GM19238 (cell line): ENCODE results near the gene DYRK3.
"Not testable (repeated sequence)": the region's sequence is repeated elsewhere in the genome, so short reads cannot be mapped to it uniquely, and the experiment has no call there.

Experiments used
- DNase-seq: peaks from one replicate; pipeline ENCODE4 v3.0.0; 2011; ENCODE audit warnings: low spot score; ENCODE audit not compliant: insufficient read length

Gene DYRK3

DNA sequence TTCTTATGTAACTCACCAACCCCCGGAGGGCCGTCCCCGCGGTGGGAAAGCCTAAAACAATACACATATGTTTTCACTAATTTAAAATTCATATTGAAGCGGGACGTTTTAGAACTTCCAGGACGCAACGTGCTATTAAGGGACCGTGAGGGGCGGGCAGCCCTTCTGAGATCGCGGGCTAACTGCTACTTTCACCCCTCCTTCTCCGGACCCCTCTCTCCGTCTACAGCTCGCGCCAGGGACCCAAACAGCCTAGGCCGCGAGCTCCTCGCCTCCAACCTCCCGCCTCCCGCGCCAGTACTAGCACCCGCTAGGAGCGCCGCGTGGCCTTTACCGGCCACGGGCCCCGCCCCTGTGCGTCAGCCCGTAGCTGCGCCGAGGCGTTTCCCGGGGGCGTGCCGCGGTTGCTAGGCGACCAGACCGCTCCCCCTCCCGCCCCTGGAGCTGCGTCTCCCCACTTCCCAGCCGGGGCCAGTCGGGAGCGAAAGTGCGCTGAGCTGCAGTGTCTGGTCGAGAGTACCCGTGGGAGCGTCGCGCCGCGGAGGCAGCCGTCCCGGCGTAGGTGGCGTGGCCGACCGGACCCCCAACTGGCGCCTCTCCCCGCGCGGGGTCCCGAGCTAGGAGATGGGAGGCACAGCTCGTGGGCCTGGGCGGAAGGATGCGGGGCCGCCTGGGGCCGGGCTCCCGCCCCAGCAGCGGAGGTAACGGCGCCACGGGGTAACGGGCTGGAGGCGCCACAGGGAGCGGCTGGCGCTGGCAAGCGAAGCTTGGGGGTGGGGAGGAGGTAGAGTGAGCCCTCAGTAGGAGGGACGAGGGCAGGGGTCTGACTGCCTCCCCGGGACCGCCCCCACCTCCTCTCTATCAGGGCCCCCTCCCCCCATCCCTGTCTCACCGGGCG, at the start of gene DYRK3:
TSS of gene DYRK3 (plus strand) at position 457 of the 898 bp plus-strand sequence. CDS start at position 625, 168 bp downstream.
- peak; percentile 85 for DNase-seq

DNA sequence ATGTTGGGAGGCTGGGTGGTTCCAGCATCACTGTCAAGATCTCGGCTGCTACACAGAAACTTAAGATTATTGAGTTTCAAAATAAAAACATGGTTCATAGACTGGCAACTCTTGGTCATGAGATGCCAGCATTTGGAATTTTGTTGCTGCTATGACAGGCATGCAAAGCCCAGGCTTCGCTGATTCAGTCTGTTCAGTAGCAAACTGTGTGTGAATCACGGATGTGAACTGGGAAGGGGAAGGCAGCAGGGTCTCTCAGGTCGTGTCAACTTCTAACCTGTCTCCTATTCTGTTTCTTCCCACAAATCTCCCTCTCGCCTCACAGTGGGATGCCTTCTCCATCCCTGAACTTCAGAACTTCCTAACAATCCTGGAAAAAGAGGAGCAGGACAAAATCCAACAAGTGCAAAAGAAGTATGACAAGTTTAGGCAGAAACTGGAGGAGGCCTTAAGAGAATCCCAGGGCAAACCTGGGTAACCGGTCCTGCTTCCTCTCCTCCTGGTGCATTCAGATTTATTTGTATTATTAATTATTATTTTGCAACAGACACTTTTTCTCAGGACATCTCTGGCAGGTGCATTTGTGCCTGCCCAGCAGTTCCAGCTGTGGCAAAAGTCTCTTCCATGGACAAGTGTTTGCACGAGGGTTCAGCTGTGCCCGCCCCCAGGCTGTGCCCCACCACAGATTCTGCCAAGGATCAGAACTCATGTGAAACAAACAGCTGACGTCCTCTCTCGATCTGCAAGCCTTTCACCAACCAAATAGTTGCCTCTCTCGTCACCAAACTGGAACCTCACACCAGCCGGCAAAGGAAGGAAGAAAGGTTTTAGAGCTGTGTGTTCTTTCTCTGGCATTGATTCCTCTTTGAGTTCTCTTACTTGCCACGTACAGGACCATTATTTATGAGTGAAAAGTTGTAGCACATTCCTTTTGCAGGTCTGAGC, 48.6 kb upstream of the DYRK3 start:
- DNase-seq: no peak

DNA sequence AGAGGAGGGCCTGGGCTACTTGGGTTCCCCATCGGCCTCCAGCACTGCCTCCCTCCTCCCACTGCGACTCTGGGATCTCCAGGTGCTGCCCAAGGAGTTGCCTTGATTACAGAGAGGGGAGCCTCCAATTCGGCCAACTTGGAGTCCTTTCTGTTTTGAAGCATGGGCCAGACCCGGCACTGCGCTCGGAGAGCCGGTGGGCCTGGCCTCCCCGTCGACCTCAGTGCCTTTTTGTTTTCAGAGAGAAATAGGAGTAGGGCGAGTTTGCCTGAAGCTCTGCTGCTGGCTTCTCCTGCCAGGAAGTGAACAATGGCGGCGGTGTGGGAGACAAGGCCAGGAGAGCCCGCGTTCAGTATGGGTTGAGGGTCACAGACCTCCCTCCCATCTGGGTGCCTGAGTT, 47.4 kb upstream of the DYRK3 start:
- DNase-seq: no peak

DNA sequence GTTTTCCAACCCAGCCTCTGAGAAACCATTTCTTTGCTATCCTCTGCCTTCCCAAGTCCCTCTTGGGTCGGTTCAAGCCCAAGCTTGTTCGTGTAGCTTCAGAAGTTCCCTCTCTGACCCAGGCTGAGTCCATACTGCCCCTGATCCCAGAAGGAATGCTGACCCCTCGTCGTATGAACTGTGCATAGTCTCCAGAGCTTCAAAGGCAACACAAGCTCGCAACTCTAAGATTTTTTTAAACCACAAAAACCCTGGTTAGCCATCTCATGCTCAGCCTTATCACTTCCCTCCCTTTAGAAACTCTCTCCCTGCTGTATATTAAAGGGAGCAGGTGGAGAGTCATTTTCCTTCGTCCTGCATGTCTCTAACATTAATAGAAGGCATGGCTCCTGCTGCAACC, 46.8 kb upstream of the DYRK3 start:
- no peak for DNase-seq

DNA sequence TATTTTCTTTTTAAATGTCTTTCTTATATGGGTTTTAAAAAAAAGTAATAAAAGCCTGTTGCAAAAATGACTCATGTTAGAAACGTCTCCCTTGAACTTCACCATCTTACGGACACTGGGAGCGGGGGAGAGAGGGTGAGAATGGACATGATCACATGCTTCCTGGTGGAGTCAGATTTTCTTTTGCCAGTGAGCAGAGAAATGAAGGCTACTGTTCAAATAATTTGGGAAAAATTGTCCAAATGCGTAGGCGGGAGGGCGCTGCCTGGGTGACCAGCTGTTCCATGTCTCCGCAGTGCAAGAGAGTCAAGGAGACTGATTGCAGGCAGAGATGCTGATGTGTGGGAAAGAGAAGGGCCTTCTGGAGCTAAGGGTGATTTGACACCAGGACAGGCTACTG, 46.1 kb upstream of the DYRK3 start:
- DNase-seq: no peak

DNA sequence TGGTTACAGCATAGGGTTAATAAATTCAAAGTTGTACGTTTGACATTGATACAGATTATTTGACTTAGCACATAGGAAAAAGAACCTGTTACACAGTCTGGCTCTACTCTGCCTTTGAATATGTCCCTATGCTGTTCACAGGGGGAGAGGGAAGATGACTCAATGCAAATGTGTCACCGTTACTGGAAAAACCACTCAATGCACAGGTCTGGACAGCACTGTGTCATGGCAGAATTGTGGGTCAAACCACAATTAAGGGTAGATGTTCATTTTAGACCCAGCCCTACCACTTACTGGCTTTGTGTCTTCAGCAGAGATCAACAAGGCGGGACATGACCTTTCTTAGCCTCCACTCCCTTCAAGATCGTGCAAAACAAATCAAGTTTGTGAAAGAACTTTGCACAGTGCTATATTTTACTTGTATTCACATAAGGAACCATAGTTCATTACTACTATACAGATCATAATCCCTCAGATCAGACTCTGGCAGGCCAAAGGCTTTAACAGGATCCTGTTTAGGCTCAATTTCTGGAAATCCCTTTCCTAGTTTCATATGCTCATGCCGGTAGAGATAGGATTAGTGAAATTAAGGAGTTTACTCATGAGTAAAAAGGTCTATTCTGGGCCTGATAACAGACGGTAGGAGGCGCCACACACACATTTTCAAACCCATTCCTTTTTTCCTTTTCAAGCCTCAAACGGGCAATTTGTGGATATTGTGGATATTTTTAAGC, 45.1 kb upstream of the DYRK3 start:
- DNase-seq: no peak

DNA sequence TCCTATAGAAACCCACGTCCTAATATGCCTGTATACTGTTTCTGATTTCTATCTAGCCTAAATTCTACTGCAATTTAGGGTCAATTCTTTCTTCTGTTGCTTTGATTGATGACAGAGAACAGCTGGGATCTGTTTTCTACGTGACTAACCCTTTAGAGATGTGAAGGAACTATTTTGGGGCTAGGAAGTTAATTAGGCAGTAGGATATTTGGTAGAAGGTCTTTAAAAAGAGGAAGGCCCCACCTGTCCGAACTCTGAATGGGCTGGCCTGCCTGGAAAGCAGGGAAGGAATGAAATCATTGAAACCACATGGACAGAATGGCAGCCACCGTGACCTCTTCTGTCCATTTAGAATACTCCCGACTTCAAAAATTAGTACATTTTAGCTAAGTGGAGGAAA, 44.1 kb upstream of the DYRK3 start:
- DNase-seq: no peak

DNA sequence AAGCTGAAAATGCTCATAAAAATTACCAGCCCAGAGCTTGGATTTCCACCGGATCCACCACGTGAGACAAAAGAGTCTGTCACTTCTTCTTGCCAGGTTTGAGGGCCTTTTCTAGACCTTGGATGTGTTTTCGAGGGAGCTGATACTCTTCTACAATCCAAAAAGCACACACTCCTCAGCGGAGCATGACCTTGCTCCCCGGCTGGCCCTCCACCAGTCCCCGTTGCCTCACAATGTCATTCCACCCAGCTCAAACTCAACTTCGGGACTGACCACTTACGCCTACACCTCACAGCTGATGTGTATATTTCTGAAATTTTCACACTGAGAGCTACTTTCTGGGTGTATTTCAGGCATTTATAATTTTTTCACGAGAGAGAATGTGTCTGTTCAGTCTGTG, 43.6 kb upstream of the DYRK3 start:
- no peak for DNase-seq

DNA sequence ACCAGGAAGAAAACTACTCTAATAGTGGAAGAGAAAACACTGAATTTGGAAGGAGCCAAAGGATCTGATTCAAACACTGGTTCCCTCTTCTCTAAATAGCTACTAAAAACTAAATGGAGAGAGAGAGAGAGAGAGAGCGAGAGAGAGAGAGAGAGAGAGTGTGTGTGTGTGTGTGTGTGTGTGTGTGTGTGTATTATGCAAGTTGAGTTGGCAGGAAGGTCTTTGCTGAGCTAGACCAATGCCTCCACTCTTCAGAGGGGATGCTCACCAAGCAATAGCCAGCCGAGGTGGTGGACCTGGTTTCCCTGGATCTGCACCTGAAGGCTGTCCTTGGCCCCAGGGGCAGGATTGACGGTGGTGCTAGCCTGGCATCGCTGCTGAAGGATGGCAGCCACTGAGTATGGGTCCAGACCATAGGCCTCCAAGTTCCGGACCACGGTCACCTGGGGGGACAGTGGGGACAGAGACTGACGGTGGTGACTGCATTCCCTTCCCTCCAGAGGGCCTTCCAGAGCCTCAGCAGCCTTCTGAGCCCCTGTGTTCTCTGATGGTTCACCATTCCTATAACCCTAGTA, 41.9 kb upstream of the DYRK3 start:
- DNase-seq: no peak

DNA sequence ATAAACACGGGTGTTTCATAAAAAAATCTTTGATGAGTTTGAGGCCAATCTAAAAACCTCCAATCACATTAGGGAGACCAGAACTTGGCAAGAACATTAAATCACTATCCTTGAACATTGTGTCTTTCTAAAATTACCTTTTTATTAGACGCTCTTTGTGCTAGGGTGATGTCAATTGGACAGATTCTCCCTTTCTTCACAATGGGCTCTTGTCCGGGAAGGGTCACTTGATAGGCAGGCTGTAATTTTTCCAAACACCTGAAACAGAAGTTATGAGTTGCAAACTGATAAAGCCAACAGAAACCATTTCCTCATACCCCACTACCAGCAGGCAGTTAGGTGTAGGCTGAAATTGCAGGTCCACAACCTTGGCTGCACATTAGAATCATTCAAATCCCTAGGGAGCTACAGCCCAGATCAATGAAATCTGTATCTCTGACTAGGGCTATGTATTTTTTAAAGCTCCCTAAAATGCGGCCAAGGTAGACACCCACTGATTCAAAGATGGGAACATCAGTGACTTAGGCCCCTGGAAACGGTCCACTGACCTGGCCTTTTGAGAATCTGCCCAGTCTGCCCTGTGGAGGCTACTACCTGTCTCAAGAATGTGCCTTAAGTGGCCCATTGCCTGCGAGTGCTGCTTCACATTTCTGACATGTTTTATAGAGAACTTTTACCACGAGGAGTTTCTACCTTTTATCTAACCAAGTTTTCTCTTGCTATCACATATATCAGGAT, 39.6 kb upstream of the DYRK3 start:
- DNase-seq: no peak

DNA sequence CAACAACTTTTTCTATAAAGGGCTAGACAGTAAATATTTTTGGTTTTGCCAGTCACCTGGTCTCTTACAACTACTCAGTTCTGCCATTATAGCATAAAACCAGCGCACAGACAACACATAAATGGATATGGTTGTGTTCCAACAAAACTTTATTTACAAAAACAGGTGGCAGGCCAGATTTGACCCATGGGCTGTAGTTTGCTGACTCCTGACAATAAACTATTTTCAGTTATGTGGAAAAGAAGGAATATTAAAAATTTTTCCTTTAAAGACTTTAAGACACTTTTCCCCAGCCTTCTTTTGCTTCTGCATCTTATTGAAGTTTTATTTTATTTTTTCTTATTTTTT, 39.0 kb upstream of the DYRK3 start:
- DNase-seq: no peak

DNA sequence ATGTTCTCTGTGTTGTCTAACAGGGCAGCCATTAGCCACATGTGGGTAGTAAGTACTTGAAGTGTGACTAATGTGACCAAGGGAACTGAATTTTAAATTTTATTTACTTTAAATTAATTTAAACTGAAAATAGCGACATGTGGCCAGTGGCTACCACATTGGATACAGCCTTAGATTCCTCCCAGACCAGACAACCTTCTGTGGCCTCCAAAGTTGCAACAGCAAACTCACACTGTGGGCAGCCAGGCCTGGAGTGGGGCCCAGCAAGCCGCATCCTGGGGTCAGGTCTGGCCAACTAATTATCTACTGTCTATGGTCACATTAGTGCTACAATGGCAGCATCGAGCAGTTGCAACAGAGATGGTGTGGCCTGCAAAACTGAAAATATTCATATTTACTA, 34.8 kb upstream of the DYRK3 start:
- no peak for DNase-seq

DNA sequence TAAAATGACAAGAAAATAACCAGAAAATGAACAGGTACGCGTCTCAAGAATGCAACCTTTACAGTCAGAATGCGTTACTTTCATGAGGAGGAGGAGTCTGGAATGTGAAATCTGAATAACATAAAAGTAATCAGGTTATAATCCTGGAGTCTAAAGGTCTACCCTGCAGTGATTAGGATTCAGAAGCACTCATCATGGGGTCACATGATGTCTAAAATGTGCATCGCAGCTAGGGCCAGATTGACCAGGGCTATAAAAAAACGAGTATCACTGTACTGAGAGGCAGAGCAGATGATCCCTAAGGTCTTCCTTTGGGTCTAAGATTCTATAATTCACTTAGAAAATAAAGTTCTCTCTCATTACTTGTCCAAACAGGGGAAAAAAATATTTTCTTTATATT, 30.5 kb upstream of the DYRK3 start:
- DNase-seq: no peak

DNA sequence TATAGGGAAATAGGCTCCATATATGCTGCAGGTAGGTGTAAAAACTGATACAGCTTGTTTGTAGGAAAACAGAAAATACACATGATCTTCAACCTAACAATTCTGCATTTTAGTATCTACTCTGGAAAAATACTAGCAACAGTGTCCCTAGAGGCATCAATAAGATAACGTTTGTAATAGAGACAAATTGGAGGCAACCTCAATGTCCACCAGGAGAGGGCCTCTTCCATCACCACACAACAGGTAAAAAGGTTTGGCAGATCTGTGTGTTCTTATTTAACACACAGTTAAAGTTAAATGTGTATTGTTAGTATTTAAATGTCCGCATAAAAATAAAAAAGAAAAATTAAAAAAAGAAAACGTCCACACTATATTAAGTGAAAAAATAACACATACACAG, 28.5 kb upstream of the DYRK3 start:
- DNase-seq: no peak

DNA sequence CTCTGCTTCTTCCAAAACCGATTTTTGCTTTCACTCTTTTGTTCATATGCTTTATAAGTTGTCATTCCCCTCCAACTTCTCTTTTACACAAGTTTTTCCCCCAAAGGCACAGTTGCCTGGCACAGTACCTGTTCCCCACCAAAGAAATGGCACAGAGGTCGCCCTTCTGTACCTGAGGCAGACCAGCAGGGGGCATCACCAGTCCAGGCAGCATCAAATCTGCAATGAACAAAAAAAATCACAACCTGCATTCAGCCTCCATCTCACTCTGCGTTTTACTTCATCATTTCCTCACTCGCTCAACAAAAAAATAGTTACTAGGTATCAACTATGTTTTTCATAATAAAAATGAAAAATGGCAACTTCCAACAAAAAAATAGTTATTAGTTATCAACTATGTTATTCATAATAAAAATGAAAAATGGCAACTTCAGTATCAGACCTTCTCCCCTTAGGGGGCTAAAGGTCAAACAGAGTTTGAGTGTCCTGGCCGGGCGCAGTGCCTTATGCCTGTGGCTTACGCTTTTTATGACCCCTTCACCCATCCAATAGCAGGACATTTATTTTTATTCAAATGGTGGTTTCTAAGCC, 27.1 kb upstream of the DYRK3 start:
- no peak for DNase-seq

DNA sequence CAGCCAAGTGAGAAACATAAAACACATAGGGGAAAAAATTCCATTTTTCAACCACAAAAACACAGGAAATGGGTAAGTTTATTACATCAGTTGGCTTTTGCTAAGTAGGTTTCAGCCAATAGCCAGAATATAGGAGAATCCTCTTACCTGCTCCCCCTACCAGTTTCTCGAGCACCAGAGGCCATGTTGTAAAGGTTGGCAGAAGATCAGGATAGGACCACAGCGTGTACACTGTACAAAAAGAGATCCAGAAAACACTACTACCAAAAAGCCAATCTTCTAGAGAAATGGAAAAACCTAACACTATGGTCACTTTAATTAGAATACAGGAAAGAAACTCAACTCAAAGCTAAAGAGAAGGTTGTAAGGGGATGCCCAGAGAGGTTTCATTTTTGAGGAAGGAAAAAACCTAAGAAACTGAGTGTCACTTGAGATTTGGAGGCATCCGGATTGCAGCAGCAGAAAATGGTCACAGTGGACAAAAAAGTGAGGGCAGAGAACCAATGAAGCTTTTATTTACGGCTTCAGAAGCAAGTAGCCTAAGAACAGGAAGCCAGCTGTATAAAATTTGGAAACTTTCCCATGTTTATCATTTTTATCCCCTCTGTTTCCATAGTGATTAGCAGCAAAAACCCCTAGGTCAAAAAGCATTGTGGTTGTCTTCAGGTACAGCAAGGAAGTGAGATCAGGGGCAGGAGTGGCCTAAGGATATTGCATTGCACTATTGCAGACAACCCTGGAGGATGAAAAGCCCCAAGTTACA, 25.9 kb upstream of the DYRK3 start:
- no peak for DNase-seq

DNA sequence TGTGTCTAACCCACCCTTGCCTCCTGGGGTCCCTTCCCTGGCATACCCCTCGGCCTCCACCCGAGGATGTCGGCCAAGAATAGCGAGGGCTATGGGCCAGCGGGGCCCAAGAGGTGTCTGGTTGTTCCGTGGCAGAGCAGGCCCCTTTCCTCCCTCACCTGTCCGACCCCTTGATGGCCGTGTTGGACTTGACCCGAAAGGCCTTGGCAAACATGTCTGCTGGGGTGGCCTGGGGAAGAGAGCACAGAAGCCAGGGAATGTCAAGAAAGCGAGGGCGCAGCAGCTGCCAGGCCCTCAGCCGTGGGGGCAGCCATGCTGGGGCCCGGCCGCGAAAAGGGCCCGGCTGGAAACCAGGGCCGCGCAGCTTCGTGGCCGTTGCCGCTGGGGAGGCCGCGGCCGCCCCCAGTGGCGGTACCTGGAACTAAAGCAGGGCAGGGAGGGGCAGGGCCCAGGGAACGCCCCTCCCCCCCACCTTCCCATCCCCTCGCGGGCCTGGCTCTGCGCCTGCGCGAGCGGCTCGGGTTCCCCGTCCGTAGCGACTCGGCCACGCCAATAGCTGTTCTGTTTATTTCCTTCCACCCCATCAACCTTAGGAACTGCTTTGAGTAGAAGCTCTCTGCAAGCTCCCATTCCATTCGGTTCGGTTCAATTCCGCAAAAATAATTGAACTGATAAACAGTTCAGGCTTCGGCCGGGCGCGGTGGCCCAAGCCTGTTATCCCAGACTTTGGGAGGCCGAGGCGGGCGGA, 23.0 kb upstream of the DYRK3 start, which contains the start of gene EIF2D:
TSS of gene EIF2D (minus strand) at position 337 of the 748 bp plus-strand sequence. CDS start at position 214, 123 bp downstream.
- DNase-seq: peak; percentile 96

DNA sequence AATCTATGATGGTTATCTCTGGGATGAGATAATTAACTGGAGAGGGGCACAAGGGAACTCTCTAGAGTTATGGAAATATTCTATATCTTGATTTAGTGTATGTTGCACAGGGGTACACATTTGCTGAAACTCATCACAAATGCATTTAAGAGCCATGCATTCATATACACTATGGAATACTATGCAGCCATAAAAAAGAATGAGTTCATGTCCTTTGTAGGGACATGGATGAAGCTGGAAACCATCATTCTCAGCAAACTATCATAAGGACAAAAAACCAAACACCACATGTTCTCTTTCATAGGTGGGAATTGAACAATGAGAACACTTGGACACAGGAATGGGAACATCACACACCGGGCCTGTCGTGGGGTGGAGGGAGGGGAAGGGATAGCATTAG, 8.9 kb upstream of the DYRK3 start:
- not testable (repeated sequence) for DNase-seq

DNA sequence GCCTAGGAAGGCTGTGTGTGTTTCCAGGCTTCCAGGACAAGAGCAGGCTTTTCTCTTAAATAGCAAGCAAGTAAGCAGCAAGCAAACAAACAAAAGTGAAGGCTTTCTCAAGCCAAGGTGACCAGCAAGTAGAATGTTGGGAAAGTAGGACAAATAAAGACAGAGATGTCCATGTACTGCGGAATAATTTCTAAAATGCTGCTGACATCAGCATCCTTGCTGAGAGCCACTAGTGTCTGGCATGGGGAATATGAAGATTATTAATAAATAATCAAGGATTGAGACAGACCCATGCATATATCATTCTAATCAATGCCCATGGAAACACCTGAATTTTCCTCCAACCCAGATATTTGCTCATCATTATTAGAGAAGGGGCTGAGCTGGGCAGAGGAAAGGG, 6.4 kb upstream of the DYRK3 start:
- no peak for DNase-seq
